AG08396 (cell line): Measurements from ENCODE around the gene APOA4.

Source experiments
- DNase-seq: peaks from one replicate; pipeline ENCODE4 v3.0.0; 2012; ENCODE audit warnings: low spot score, mixed read lengths

Gene APOA4

DNA sequence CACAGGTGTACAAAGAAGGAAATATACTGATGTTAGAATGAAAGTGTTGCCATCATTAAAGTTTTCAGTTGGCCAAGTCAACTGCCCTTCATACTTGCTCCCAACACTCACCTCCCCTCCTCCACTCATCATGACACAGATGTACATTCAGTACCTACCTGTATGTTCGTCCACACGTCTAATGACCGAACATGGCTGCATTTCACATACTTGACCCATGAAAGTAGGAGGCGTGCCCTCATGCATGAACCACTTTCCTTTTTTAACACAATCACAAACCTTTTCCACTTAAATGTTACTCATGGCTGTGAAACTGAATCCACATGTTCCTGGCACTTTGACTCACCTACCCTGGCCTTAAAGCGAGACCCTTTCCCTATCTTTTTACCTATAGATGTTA is 47.1 kb downstream of the APOA4 start:
- no peak for DNase-seq

GRCh38 chr11:116774661-116775060 is 48.4 kb downstream of the APOA4 start:
- no peak for DNase-seq

DNA sequence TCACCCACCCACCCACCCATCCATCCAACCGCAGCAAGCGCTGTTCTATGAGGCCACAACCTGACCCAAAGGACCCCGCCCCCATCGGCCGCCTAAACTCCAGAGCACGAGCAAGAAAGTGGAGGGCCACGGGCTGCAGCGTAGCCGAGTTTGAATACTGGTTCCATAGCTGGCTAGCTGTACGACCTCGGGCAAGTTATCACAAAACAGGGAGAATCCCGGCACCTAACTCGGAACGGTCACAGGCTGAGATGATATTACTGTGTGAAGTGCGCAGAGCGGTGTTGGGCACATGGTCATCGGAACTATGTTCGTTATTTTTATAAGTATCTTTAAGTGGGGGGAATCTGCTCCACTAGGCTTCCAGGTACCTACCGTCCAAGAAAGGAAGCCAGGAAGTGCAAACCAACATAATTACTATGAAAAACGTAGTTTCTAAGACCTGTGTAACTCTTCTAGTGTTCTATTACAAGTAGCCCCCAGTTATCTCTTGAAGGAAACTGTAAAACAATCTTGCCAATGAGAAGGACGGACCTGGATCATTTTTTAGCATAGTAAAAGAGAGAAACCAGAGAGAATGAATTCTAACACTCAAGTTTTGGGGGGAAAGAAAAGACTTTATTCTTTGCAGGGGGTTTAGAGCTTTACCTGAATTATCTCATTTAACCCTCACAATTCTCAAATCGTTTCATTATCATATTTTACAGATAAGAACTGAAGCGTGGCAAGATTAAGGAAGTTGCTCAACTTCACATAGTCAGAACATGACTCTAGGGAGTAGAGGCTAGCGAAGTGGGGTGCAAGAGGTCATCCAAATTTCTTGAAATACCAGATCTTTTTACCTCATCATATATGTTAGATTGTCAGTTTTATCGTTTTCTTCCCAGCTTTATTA is 49.7 kb downstream of the APOA4 start:
- DNase-seq: no peak

DNA sequence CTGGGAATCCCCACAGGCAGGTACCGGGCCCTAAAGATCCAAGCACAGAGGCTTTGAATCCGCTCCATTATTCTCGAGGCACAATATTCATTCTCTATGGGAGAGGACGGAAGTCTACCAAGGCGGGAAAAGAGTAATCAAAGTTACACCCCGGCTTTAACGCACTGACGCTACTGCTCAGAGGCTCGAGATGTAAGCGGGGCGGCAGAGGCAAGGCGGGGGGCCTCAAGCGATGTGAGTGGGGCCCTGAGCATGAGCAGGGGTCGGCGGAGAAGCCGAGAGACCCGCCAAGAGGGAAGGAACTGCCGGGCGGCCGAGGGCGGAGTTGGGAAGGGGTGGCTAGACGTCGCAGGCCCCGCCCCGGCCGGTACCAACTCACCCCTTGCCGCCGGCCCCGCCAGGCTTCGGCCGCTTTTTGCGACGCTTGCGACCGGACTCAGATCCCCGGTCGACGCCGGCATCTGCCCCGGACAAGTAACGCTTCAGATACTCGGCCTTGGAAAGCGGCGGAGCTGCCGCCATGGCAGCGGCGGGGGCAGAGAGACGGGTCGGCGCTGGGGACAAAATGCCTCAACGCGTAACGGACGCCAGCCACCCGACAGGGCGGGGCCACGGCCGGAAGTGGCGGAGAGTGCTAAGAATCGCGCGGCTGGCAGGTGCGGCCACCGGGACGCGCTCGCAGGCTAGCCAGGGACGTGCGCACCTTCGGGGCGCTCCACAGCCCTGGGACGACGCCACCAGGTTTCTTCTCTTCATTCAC is 50.5 kb downstream of the APOA4 start, which contains the start of gene BUD13:
Gene BUD13 (minus strand): TSS at position 545 of the 760 bp plus-strand sequence. CDS start 23 bp downstream, at position 522.
- DNase-seq: peak; percentile 94

DNA sequence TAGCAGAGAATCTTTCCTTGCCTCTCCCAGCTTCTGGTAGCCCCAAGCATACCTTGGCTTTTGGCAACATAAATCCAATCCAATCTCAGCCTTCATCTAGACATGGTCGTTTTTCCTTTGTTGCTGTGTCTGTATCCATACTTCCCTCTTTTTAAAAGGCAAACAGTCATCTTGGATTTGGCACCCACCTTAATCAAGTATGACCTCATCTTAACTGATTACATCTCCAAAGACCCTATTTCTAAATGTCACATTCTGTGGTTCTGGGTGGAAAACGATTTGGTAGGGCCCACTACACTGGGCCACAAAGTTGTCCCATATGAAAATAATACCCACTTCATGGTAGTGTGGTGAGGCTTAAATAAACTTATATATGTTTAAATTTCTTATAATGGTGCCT is 51.2 kb downstream of the APOA4 start:
- no peak for DNase-seq
